GM19025 (cell line): ENCODE measurements around the gene PLA2G15.

Experiments
- ATAC-seq: cut with Tn5 transposase; IDR thresholded peaks from one replicate; pipeline ENCODE4 v1.9.1; 2021; ENCODE audit warnings: mild to moderate bottlenecking, low read depth, moderate library complexity; ENCODE audit not compliant: unreplicated experiment

PLA2G15 gene

DNA sequence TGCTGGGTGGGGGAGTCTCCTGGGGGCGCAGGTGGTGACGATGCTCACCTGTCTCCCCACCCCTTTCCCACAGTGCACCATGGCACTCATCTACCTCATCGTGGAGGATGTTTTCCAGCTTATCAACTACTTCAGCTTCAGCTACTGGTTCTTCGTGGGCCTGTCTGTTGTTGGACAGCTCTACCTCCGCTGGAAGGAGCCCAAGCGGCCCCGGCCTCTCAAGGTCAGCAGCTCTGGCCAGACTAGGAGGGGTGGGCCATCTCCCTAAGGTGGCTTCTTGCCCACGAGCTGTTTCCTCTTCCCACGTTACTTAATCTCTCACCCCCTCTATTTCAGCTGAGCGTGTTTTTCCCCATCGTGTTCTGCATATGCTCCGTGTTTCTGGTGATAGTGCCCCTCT is 51.1 kb downstream of the PLA2G15 start:
- ATAC-seq = no peak

DNA sequence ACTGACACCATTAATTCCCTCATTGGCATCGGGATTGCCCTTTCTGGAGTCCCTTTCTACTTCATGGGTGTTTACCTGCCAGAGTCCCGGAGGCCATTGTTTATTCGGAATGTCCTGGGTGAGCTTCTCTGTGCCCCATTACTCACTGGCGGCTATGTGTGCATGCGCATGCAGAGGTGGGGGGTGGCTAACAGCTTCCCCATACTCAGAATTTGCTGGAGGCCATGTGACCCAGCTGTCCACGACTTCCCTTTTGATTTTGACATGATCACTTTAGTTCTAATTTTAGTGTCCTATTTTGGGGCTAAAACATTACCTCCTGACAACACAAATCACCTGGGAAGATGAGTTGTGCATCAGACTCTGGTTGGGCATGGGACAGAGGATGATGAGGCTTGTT is 51.5 kb downstream of the PLA2G15 start:
- no peak for ATAC-seq

GRCh38 chr16:68297908-68298307 is 52.7 kb downstream of the PLA2G15 start:
- no peak for ATAC-seq

- no peak for ATAC-seq
Observed at GRCh38 chr16:68298312-68298711, 53.1 kb downstream of the PLA2G15 start.

DNA sequence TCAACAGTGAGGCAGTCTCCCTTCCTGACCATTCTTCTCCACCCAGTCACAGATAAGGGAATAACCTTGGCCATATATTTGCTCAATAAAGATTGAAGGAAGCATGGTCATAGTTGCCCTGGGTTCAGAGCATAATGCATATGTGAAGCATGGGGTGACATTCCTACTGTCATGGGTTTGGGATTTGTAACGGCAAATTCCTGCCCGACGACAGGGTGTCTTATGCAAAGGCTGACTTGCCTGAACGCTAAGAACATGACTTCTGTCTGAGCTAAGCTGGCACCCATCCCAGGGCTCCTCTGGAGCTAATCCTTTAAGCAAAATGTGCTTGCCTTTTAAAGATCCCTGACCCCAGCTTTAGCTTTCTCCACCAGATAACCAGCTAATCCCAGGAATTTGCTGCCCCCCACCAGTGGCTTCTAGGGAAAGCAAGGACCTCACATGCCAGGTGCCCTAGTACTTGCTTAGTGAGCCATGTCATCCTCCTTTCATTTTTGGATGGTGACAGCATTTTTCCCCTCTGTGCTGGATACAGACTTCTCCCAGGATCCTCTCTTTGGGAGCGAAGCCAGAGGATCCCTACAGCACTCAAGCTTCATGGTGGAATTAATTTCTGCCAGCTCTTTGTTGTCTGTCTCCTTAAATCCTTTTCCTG is 53.9 kb downstream of the PLA2G15 start:
- ATAC-seq = no peak

DNA sequence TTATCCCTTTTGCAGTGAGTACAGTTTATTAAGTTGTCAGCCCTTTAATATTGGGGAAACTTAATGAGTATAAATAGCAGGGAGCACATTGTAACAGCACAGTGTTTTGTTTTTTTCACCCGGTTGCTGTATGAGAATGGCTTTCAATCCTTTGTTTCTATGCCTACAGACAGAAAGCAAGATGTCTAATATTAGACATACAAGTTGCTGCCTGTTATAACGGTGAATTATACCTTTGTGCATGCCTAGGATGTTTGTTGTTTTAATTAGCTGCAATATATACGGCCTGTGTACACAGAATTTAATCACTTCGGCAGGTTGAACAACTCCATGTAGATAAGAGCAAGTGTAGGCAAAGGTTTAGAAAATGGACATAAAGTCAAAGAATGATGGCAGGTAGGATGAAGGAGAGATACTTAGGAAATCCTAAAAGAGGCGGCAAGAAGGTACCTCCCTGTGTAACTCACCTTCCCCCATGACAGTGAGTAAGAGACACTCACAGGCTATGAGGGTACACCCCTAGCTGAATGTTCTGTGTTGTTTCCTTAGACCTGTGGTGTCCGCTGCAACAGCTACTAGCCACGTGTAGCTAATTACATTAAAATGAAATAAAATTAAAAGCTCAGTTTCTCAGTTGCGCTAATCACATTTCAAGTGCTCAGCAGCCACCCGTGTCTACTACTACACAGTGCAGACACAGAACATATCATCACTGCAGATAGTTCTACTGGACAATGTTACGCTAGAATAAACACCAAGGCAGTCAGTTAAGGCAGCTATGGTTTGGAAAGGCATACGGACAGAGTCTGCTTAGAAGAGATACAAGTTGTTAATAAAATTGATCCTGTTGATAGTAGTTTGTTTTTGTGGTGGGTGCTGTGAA is 54.6 kb downstream of the PLA2G15 start:
- ATAC-seq = no peak

GRCh38 chr16:68300734-68301459 is 55.7 kb downstream of the PLA2G15 start:
- no peak for ATAC-seq

DNA sequence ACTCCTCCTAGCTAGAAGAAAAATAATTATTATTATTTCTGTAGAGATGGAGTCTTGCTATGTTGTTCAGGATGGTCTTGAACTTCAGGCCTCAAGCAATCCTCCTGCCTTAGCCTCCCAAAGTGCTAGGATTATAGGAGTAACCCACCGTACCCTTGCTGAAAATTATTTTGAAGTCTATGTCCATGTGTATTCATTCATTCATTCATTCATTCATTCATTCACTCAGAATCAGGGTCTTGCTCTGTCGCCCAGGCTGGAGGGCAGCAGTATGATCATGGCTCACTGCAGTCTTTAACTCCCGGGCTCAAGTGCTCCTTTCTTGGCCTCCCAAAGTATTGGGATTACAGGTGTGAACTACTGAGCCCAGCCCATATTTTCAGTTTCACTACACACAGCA is 61.5 kb downstream of the PLA2G15 start:
- no peak for ATAC-seq

DNA sequence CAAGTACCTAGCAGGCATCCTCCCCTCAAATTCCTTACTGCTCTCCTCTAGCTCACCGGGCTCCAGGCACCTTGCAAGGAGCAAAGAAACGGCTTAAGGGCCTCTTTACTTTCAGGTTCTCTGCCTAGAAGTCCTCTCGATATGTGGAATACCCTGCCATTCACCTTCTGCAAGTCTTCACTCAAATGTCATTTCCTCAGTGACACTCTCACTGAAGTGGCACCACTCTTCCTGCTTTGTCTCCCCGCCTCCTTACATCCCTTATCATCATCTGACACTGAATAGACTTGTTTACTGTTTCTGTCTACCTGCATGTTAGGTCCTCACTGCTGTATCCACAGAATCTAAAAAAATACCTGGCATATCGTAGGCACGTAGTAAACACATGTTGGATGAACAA is 64.6 kb downstream of the PLA2G15 start:
- no peak for ATAC-seq

DNA sequence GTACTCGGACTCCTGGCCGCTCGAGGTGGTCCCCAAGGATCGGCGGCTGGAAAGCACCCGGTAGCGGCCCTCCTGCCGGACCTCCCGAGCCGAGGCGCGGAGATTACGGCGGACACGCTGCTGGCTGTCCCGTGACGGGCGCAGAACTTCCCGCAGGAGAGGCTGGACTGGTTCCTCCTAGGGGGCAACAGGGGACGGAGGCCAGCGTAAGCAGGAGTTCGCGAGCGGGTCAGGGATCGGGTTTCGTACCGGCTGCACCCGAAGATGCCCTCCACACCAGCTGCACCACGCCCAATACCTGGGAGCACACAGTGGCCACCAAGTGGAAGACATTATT is 65.2 kb downstream of the PLA2G15 start:
- ATAC-seq = peak; percentile 23
